LNCAP (cell line): ENCODE results near the gene OR2F2.

Source experiments
- CTCF ChIP-seq: fragments of 450-650 bp; IDR thresholded peaks from 2 replicates; pipeline ENCODE4 v1.5.1; 2017; ENCODE audit warnings: mild to moderate bottlenecking

Gene OR2F2

GRCh38 chr7:143896667-143897066 lies 38.4 kb upstream of the OR2F2 start:
- no peak for TF ChIP-seq CTCF

- no peak for TF ChIP-seq CTCF
Observed at GRCh38 chr7:143898810-143899209, 36.2 kb upstream of the OR2F2 start.

- no peak for TF ChIP-seq CTCF
Observed at GRCh38 chr7:143900230-143900766, 34.7 kb upstream of the OR2F2 start.

- no peak for TF ChIP-seq CTCF
Observed at GRCh38 chr7:143901332-143901667, 33.7 kb upstream of the OR2F2 start.

- TF ChIP-seq CTCF: peak; percentile 56
Observed at GRCh38 chr7:143901668-143902331, 33.2 kb upstream of the OR2F2 start, which contains the start of gene TCAF1. TCAF1 (minus strand) TSS chr7:143902176; CDS start chr7:143876608, 25,568 bp downstream.

GRCh38 chr7:143902332-143902899 lies 32.6 kb upstream of the OR2F2 start:
- no peak for TF ChIP-seq CTCF

- no peak for TF ChIP-seq CTCF
Observed at GRCh38 chr7:143905509-143905908, 29.5 kb upstream of the OR2F2 start.
